C4-2B (cell line): Measurements from ENCODE around the gene DNAAF5.

Experiments used
- H3K27ac ChIP-seq: fragments of 450-650 bp; 2 replicates; pipeline ENCODE4 v1.5.1; 2017
- CTCF ChIP-seq: fragments of 450-650 bp; conservative IDR thresholded peaks from 2 replicates; pipeline ENCODE4 v1.5.1; 2017; ENCODE audit warnings: mild to moderate bottlenecking
- ZFX ChIP-seq: fragments of 450-650 bp; IDR thresholded peaks from 2 replicates; pipeline ENCODE4 v1.6.1; 2017

The DNAAF5 gene

GRCh38 chr7:832167-832967 lies 105.9 kb downstream of the DNAAF5 start, which contains the start of gene SUN1:
Gene SUN1 (plus strand): TSS chr7:832476. CDS start chr7:832525, 49 bp downstream.
- TF ChIP-seq ZFX, result no peak
- no peak for TF ChIP-seq CTCF
- H3K27ac ChIP-seq, result no peak within 1 kb of the TSS

- TF ChIP-seq ZFX (no peak), CTCF (no peak)
- no peak overlapping the region for H3K27ac ChIP-seq
Observed at GRCh38 chr7:832968-833424, 106.5 kb downstream of the DNAAF5 start.

GRCh38 chr7:833601-834258 lies 107.2 kb downstream of the DNAAF5 start:
- H3K27ac ChIP-seq, result no peak overlapping the region
- no peak for TF ChIP-seq CTCF

- H3K27ac ChIP-seq, result no peak overlapping the region
- TF ChIP-seq CTCF, result no peak
- no peak for TF ChIP-seq ZFX
Observed at GRCh38 chr7:834277-834676, 107.8 kb downstream of the DNAAF5 start.

GRCh38 chr7:835021-835420 lies 108.5 kb downstream of the DNAAF5 start:
- TF ChIP-seq ZFX, result no peak
- TF ChIP-seq CTCF, result no peak
- no peak overlapping the region for H3K27ac ChIP-seq

GRCh38 chr7:835485-836401 lies 109.2 kb downstream of the DNAAF5 start:
- no peak overlapping the region for H3K27ac ChIP-seq
- TF ChIP-seq CTCF (no peak), ZFX (no peak)
